GM23248 (cell line): ENCODE data around the gene MINK1. TPM values are rescaled to one million over a fixed set of nuclear protein-coding genes. Genes with fewer than 3 reads are reported as not detected.

Experiments used
- DNase-seq: peaks from one replicate; pipeline ENCODE4 v3.0.0-alpha.2; 2015
- H2AFZ ChIP-seq: fragments of 200-600 bp; sonication (generic); 2 replicates; pipeline ENCODE4 v1.6.1; 2016; ENCODE audit warnings: antibody characterized with exemption
- H3F3A ChIP-seq: fragments of 200-600 bp; sonication (generic); 2 replicates; pipeline ENCODE4 v1.6.1; 2016; ENCODE audit warnings: mild to moderate bottlenecking, antibody characterized with exemption, mixed run types; ENCODE audit not compliant: insufficient read depth
- H3K27ac ChIP-seq: fragments of 200-600 bp; sonication (generic); 2 replicates; pipeline ENCODE4 v1.5.1; 2016; ENCODE audit warnings: mild to moderate bottlenecking
- H3K27me3 ChIP-seq: fragments of 200-600 bp; sonication (generic); replicated peaks from 2 replicates; pipeline ENCODE4 v1.6.1; 2016; ENCODE audit warnings: mild to moderate bottlenecking; ENCODE audit not compliant: insufficient read depth
- H3K36me3 ChIP-seq: fragments of 200-600 bp; sonication (generic); 2 replicates; pipeline ENCODE4 v1.6.1; 2016; ENCODE audit warnings: low read depth, mild to moderate bottlenecking
- H3K4me1 ChIP-seq: fragments of 200-600 bp; sonication (generic); 2 replicates; pipeline ENCODE4 v1.6.1; 2016; ENCODE audit warnings: mild to moderate bottlenecking; ENCODE audit not compliant: insufficient read depth
- H3K4me2 ChIP-seq: fragments of 200-600 bp; sonication (generic); one replicate; pipeline ENCODE4 v1.6.1; 2016; ENCODE audit warnings: mild to moderate bottlenecking; ENCODE audit not compliant: unreplicated experiment
- H3K4me3 ChIP-seq: fragments of 200-600 bp; sonication (generic); 2 replicates; pipeline ENCODE4 v1.5.1; 2016; ENCODE audit warnings: mild to moderate bottlenecking
- H3K79me2 ChIP-seq: fragments of 200-600 bp; sonication (generic); 2 replicates; pipeline ENCODE4 v1.6.1; 2016; ENCODE audit warnings: mild to moderate bottlenecking; ENCODE audit not compliant: insufficient read depth
- H3K9ac ChIP-seq: fragments of 200-600 bp; sonication (generic); 2 replicates; pipeline ENCODE4 v1.6.1; 2016; ENCODE audit warnings: mild to moderate bottlenecking
- H3K9me2 ChIP-seq: fragments of 200-600 bp; sonication (generic); 2 replicates; pipeline ENCODE4 v1.6.1; 2016; ENCODE audit warnings: mixed run types, mild to moderate bottlenecking, moderate library complexity; ENCODE audit not compliant: insufficient read depth
- H3K9me3 ChIP-seq: fragments of 200-600 bp; sonication (generic); one replicate; pipeline ENCODE4 v1.6.1; 2017; ENCODE audit warnings: low read depth
- H4K20me1 ChIP-seq: fragments of 200-600 bp; sonication (generic); 2 replicates; pipeline ENCODE4 v1.6.0; 2016; ENCODE audit not compliant: insufficient read depth
- EZH2 ChIP-seq: fragments of 200-600 bp; sonication (generic); IDR thresholded peaks from 2 replicates; pipeline ENCODE4 v1.6.1; 2018; ENCODE audit warnings: antibody characterized with exemption, mild to moderate bottlenecking; ENCODE audit not compliant: insufficient read depth, poor library complexity, severe bottlenecking
- EZH2phosphoT487 ChIP-seq: fragments of 200-600 bp; sonication (generic); IDR thresholded peaks from 2 replicates; pipeline ENCODE4 v1.6.1; 2018; ENCODE audit warnings: antibody characterized with exemption, moderate library complexity, mild to moderate bottlenecking, low read depth; ENCODE audit not compliant: insufficient read depth
- WGBS, 2 experiments: methylation state at CpG; one replicate each; pipeline ENCODE4 v1.1.6; 2015 to 2017; ENCODE audit warnings: low lambda C conversion rate in 2 of 2, low coverage in 1 of 2; ENCODE audit errors: missing lambda C conversion rate in 2 of 2; 5-methylcytosine and 5-hydroxymethylcytosine counted together
- in situ Hi-C: fragments of 300-500 bp; cut with MboI; formaldehyde crosslinking; loops from 2 replicates; pipeline ENCODE4 v1.15.0; 2020
- polyA plus RNA-seq: library from polyadenylated mRNA; unstranded; fragments of >200 nt; fragmentation: Nextera tagmentation; extraction: Ambion mirVana; gene quantifications from 2 replicates; pipeline ENCODE4 v1.2.1, GENCODE V29; 2016
- total RNA-seq: library from RNA; depleted of rRNA; stranded (reverse); fragments of >200 nt; shearing (Covaris generic); gene quantifications from 2 replicates; pipeline ENCODE4 v1.2.3, GENCODE V29; 2014

The MINK1 gene
- total and polyA plus RNA-seq, 2 experiments from 2014 or later = 21.0 to 34.5 TPM

- H3K4me2 ChIP-seq = no peak overlapping the region
- WGBS, 2 experiments = 93 to 96% methylated on average over 3 of the region's 3 CpGs
Measured at GRCh38 chr17:4842376-4842775, 9.2 kb downstream of the MINK1 start.

DNA sequence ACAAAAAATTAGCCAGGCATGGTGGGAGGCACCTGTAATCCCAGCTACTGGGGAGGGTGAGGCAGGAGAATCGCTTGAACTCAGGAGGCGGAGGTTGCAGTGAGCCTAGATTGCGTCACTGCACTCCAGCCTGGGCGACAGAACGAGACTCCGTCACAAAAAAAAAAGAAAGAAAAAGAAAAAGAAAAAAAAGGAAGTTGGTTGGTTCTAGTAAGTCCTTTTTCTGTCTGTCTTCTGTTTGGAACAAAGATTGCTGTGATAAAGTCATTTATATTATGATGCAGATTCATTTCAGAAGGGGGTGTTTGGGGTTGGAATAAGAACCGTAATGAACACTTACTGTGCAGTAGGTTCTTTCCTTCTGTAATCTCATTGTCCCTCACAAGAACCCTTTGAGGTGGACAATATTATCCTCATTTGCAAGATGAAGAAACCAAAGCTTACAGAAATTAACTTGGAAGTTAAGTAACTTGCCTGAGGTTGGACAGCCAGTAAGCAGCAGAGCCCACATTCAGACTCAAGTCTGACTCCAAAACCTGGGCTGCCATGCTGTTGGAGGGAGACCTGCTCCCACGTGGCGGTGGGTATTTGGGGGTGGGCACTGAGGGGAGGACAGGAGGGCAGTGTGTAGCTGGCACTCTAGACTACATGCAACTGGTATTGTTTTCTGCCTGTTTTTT, 10.3 kb downstream of the MINK1 start:
- Histone ChIP-seq H3K36me3 (no peaks in the 10 kb centered on the region), H4K20me1 (peaks cover 9% of the 10 kb centered on the region; the same call in 1 of the 2 replicates), H3K9me3 (no peaks in the 10 kb centered on the region), H2AFZ (no peak overlapping the region), H3K4me2 (no peak overlapping the region), H3K9me2 (no peaks in the 10 kb centered on the region), H3F3A (no peaks in the 10 kb centered on the region), H3K79me2 (peaks cover 100% of the 10 kb centered on the region), H3K27ac (no peak overlapping the region), H3K27me3 (no peaks in the 10 kb centered on the region), H3K4me1 (peaks cover 7% of the 10 kb centered on the region; the same call in 1 of the 2 replicates), H3K4me3 (no peak overlapping the region), H3K9ac (no peak overlapping the region)
- in situ Hi-C loops = no loop called here
- WGBS, 2 experiments = 75 to 76% methylated on average over 9 of the region's 9 CpGs
- TF ChIP-seq EZH2 = no peak
- no peak for DNase-seq

More at GRCh38 chr17:4842376-4842775, 9.2 kb downstream of the MINK1 start:
- peaks cover 100% of the 10 kb centered on the region for H3K79me2 ChIP-seq
- H3K9me2 ChIP-seq = no peaks in the 10 kb centered on the region
- H3K9ac ChIP-seq = no peak overlapping the region
- no peak overlapping the region for H3K27ac ChIP-seq
- TF ChIP-seq EZH2 (no peak), EZH2phosphoT487 (no peak)
- H3F3A ChIP-seq = no peaks in the 10 kb centered on the region
- H3K27me3 ChIP-seq = no peaks in the 10 kb centered on the region
- DNase-seq = no peak
- no peaks in the 10 kb centered on the region for H3K9me3 ChIP-seq
- H3K4me1 ChIP-seq = peaks cover 7% of the 10 kb centered on the region; the same call in 1 of the 2 replicates
- in situ Hi-C loops = no loop called here
- peaks cover 9% of the 10 kb centered on the region; the same call in 1 of the 2 replicates for H4K20me1 ChIP-seq
- no peak overlapping the region for H2AFZ ChIP-seq
- no peaks in the 10 kb centered on the region for H3K36me3 ChIP-seq
- H3K4me3 ChIP-seq = no peak overlapping the region

GRCh38 chr17:4845118-4845517, 12.0 kb downstream of the MINK1 start:
- Histone ChIP-seq H3K79me2 (peaks cover 100% of the 10 kb centered on the region), H4K20me1 (peaks cover 5% of the 10 kb centered on the region; the same call in 1 of the 2 replicates), H3K4me1 (peaks cover 16% of the 10 kb centered on the region), H3K9me2 (no peaks in the 10 kb centered on the region), H3K9me3 (no peaks in the 10 kb centered on the region), H3F3A (peaks cover 4% of the 10 kb centered on the region; the same call in 1 of the 2 replicates), H2AFZ (no peak overlapping the region), H3K27me3 (no peaks in the 10 kb centered on the region), H3K36me3 (no peaks in the 10 kb centered on the region), H3K4me2 (no peak overlapping the region), H3K4me3 (no peak overlapping the region), H3K9ac (no peak overlapping the region), H3K27ac (no peak overlapping the region)
- in situ Hi-C loops = no loop called here
- TF ChIP-seq EZH2 = no peak
- no peak for TF ChIP-seq EZH2phosphoT487
- WGBS, 2 experiments = 85 to 89% methylated on average over 5 of the region's 5 CpGs
- no peak for DNase-seq

DNA sequence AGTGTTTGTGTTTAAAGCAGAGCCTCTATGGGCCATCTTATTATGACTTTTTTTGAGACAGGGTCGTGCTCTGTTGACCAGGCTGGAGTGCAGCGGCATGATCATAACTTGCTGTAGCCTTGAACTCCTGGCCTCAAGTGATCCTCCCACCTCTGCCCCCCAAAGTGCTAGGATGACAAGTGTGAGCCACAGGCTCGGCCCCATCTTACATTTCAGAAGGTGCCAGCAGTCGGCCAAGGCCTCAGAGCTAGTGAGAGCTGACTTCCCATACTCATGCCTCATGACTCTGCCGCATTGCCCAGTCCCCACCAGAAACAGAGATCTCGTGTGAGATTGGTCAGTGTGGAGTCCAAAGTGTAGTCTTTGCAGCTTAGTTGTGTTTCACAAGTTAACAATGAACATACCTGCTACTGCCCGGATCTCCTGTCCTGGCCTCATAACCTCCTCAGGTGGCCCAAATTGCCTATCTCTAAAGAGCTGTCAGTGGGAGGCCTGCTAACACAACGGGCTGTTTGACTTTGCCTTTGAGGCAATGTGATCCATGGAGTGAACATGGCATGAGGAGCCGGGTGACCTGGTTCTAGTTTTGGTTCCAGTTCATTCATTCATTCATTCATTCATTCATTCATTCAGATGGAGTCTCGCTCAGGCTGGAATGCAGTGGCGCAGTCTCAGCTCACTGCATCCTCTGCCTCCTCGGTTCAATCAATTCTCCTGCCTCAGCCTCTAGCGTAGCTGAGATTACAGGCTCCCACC, 13.7 kb downstream of the MINK1 start:
- Histone ChIP-seq H4K20me1 (0 out of 2 replicates have a peak, but pooled peaks cover 2% of the 10 kb centered on the region), H3K4me1 (peaks cover 24% of the 10 kb centered on the region)
- in situ Hi-C loops = no loop called here

More for the DNA sequence above, 13.7 kb downstream of the MINK1 start:
- no peak for TF ChIP-seq EZH2
- TF ChIP-seq EZH2phosphoT487 = no peak
- Histone ChIP-seq H3K9ac (no peak overlapping the region), H3K27me3 (no peaks in the 10 kb centered on the region), H3K9me2 (no peaks in the 10 kb centered on the region), H3K4me2 (no peak overlapping the region), H3K4me3 (no peak overlapping the region), H3K36me3 (no peaks in the 10 kb centered on the region), H3K9me3 (no peaks in the 10 kb centered on the region), H3K27ac (no peak overlapping the region), H3K79me2 (peaks cover 99% of the 10 kb centered on the region), H2AFZ (no peak overlapping the region), H3F3A (peaks cover 19% of the 10 kb centered on the region)
- 78 to 80% methylated on average over 13 of the region's 13 CpGs for WGBS, 2 experiments
- no peak for DNase-seq
